ENCODE measurements around the gene C10orf90. TPM values are rescaled to one million over a fixed set of nuclear protein-coding genes. Genes with fewer than 3 reads are reported as not detected.

C10orf90 gene
- total RNA-seq, 1 donor from 2014 or later, result not detected

- no peaks in the 10 kb centered on the region for H3K9me3 ChIP-seq (ENCODE audit: low read depth)
- H3K27ac Mint-ChIP-seq, result no peak overlapping the region
- H3K4me1 ChIP-seq, result peaks cover 12% of the 10 kb centered on the region
- H3K9ac ChIP-seq, result no peak overlapping the region
- no peaks in the 10 kb centered on the region for H3K27me3 ChIP-seq
- no peaks in the 10 kb centered on the region for H3K4me1 Mint-ChIP-seq
- no peak overlapping the region for H2AFZ ChIP-seq (replicated peaks)
- DNase-seq (ENCODE audit: low spot score), result no peak
- H3K4me3 ChIP-seq, result no peak overlapping the region
- H4K20me1 ChIP-seq (ENCODE audit: low read depth), result no peaks in the 10 kb centered on the region
- H3K9me3 Mint-ChIP-seq, result peaks cover 4% of the 10 kb centered on the region
- no peaks in the 10 kb centered on the region for H3K79me2 ChIP-seq (ENCODE audit: low read depth)
- peaks cover 7% of the 10 kb centered on the region for H3K27me3 Mint-ChIP-seq (ENCODE audit: insufficient read depth, low read depth)
- peaks cover 10% of the 10 kb centered on the region for H3F3A ChIP-seq (ENCODE audit: low read depth)
- peaks cover 5% of the 10 kb centered on the region for H3K36me3 ChIP-seq
- H3K4me2 ChIP-seq, result no peak overlapping the region
- TF ChIP-seq CTCF (IDR thresholded peaks at IDR 0.05), result no peak
- TF ChIP-seq EZH2phosphoT487 (IDR thresholded peaks at IDR 0.05), result no peak
- TF ChIP-seq EZH2 (IDR thresholded peaks at IDR 0.05), result no peak
- H3K27ac ChIP-seq, result no peak overlapping the region
- no peak overlapping the region for H3K4me3 Mint-ChIP-seq
- no peaks in the 10 kb centered on the region for H3K36me3 Mint-ChIP-seq
Measured at GRCh38 chr10:126696684-126697083, 26.2 kb upstream of the C10orf90 start.

- Mint-ChIP-seq H3K36me3 (no peaks in the 10 kb centered on the region), H3K4me1 (peaks cover 15% of the 10 kb centered on the region), H3K27ac (no peak overlapping the region), H3K9me3 (peaks cover 13% of the 10 kb centered on the region), H3K4me3 (no peak overlapping the region), H3K27me3 (ENCODE audit: insufficient read depth, low read depth) (peaks cover 5% of the 10 kb centered on the region)
- Histone ChIP-seq H4K20me1 (ENCODE audit: low read depth) (no peaks in the 10 kb centered on the region), H3K27me3 (no peaks in the 10 kb centered on the region), H3K9me3 (ENCODE audit: low read depth) (no peaks in the 10 kb centered on the region), H3K4me1 (peaks cover 18% of the 10 kb centered on the region), H3K4me3 (no peak overlapping the region), H3K4me2 (no peak overlapping the region), H2AFZ (replicated peaks) (no peak overlapping the region), H3F3A (ENCODE audit: low read depth) (peaks cover 8% of the 10 kb centered on the region), H3K36me3 (peaks cover 5% of the 10 kb centered on the region), H3K27ac (no peak overlapping the region), H3K9ac (no peak overlapping the region), H3K79me2 (ENCODE audit: low read depth) (no peaks in the 10 kb centered on the region)
- TF ChIP-seq EZH2phosphoT487 (IDR thresholded peaks at IDR 0.05) (no peak), EZH2 (IDR thresholded peaks at IDR 0.05) (no peak), CTCF (IDR thresholded peaks at IDR 0.05) (no peak)
- no peak for DNase-seq (ENCODE audit: low spot score)
Measured at GRCh38 chr10:126691456-126691855, 21.0 kb upstream of the C10orf90 start.

GRCh38 chr10:126690534-126690933 is 20.0 kb upstream of the C10orf90 start:
- Histone ChIP-seq H3F3A (ENCODE audit: low read depth) (peaks cover 8% of the 10 kb centered on the region), H3K9me3 (ENCODE audit: low read depth) (no peaks in the 10 kb centered on the region), H3K36me3 (peaks cover 5% of the 10 kb centered on the region), H3K4me2 (no peak overlapping the region), H3K27me3 (no peaks in the 10 kb centered on the region), H3K4me1 (peaks cover 18% of the 10 kb centered on the region), H4K20me1 (ENCODE audit: low read depth) (no peaks in the 10 kb centered on the region), H2AFZ (replicated peaks) (no peak overlapping the region), H3K4me3 (no peak overlapping the region), H3K27ac (no peak overlapping the region), H3K79me2 (ENCODE audit: low read depth) (no peaks in the 10 kb centered on the region), H3K9ac (no peak overlapping the region)
- DNase-seq (ENCODE audit: low spot score), result no peak
- Mint-ChIP-seq H3K36me3 (no peaks in the 10 kb centered on the region), H3K27me3 (ENCODE audit: insufficient read depth, low read depth) (peaks cover 7% of the 10 kb centered on the region), H3K27ac (no peak overlapping the region), H3K4me3 (no peak overlapping the region), H3K9me3 (peaks cover 13% of the 10 kb centered on the region), H3K4me1 (peaks cover 22% of the 10 kb centered on the region)
- TF ChIP-seq EZH2 (IDR thresholded peaks at IDR 0.05) (no peak), CTCF (IDR thresholded peaks at IDR 0.05) (no peak), EZH2phosphoT487 (IDR thresholded peaks at IDR 0.05) (no peak)

Data from neural progenitor cell (in vitro differentiated cells).